Measurements from ENCODE around the gene PUS10.

The PUS10 gene

DNA sequence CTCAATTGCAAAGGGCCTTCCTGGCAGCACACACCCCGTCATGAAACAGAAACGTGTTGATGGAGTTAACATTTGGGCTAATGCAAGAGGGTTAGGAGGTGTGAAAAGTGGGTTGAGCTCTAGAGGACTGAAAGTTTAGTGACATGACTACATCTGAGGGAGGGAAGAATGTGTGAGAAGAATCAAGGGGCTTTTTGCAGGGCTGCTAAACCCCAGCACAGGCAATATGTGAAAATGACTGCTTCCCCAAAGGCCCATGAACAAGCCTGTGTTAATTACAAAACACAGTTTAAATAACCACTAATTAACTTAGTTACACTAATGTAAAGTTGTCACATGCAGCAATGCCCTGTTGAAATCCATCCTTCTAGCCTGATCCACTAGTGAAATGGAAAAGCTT is 63.9 kb downstream of the PUS10 start:
- H4K91ac ChIP-seq (ENCODE audit: low read depth, low read length, poor library complexity): no peak overlapping the region
- no CpG with 5 or more reads among the region's 2 CpGs for WGBS, 2 donors (ENCODE audit: extremely low coverage in 2 of 2, insufficient read length in 2 of 2, insufficient replicate concordance in 1 of 2)
- no peak for DNase-seq (ENCODE audit: low spot score)
- no peak overlapping the region for H2BK15ac ChIP-seq (ENCODE audit: low read length)
- H3K9me3 ChIP-seq (replicated peaks in 1 of 2; ENCODE audit: control insufficient read depth in 2 of 2, insufficient read depth in 1 of 2, low read depth in 1 of 2, low read length in 2 of 2): peaks cover 2% of the 10 kb centered on the region in 2 donors
- no peak overlapping the region for H3K4me2 ChIP-seq (ENCODE audit: insufficient read depth, low read length, poor library complexity, severe bottlenecking)
- H3K23ac ChIP-seq (ENCODE audit: low read depth, low read length, poor library complexity): no peak overlapping the region
- H3K9ac ChIP-seq (ENCODE audit: low read depth, low read length, poor library complexity): no peak overlapping the region
- H3K14ac ChIP-seq (ENCODE audit: low read length): no peak overlapping the region
- no peak overlapping the region for H2BK12ac ChIP-seq (ENCODE audit: low read length)
- peaks cover 0 to 10% of the 10 kb centered on the region in 2 donors for H3K36me3 ChIP-seq (replicated peaks in 1 of 2; ENCODE audit: control insufficient read depth in 2 of 2, insufficient read depth in 2 of 2, low read length in 2 of 2)
- no peaks in the 10 kb centered on the region for H3K4me1 ChIP-seq (ENCODE audit: control insufficient read depth in 2 of 2, insufficient read depth in 1 of 2, low read depth in 1 of 2, low read length in 2 of 2)
- no peak overlapping the region for H3K4me3 ChIP-seq (ENCODE audit: low read length in 2 of 2)
- H2AFZ ChIP-seq (ENCODE audit: low read length): no peak overlapping the region
- no peak overlapping the region for H2AK5ac ChIP-seq (ENCODE audit: low read depth, low read length)
- H3K27me3 ChIP-seq (ENCODE audit: control insufficient read depth in 3 of 3, insufficient read depth in 3 of 3, low read depth in 1 of 3, low read length in 3 of 3): no peaks in the 10 kb centered on the region
- no peak overlapping the region for H4K8ac ChIP-seq (ENCODE audit: low read depth, low read length)
- H3K79me1 ChIP-seq (ENCODE audit: low read depth, low read length): peaks cover 2% of the 10 kb centered on the region
- H3K4ac ChIP-seq (ENCODE audit: low read length): no peak overlapping the region
- H2BK5ac ChIP-seq (ENCODE audit: low read length): no peak overlapping the region
- H3K27ac ChIP-seq (replicated peaks; ENCODE audit: low read length): no peak overlapping the region
- H2BK120ac ChIP-seq (ENCODE audit: low read depth, low read length): no peak overlapping the region
- no peak overlapping the region for H3K18ac ChIP-seq (ENCODE audit: low read length)

DNA sequence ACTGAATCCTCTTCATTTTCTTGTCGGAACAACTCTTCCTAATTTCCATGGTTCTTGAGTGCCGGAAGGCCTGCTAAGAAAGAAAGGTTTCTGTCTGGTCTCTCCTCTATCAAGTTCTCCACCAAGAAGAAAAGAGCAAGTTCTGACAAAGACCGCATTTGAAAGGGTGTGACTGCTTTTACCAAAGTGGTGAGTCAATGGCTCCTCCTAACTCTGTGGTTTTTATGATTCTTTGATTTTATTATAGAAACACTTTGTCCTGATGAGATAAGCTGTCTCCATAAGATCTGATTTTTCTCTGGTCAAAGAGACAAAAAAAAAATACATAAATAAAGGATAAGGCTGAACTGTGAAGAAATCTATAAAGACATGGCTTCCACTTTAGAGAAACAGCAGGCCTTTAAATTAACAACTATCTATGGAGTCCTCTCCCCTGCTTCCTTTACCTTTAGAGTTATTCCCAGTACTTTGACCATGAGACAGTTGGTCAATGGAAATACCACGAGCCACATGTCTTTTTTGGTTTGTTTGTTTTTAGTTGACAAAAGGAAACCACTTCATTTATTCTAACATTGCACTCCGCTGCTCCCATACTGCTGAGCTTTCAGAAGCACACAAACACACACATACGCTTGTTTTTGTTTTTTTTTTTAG is 69.0 kb downstream of the PUS10 start:
- H2BK5ac ChIP-seq (ENCODE audit: low read length): no peak overlapping the region
- H3K4me3 ChIP-seq (ENCODE audit: low read length in 2 of 2): no peak overlapping the region
- no peak overlapping the region for H2AK5ac ChIP-seq (ENCODE audit: low read depth, low read length)
- H3K4ac ChIP-seq (ENCODE audit: low read length): no peak overlapping the region
- no peaks in the 10 kb centered on the region for H3K4me1 ChIP-seq (ENCODE audit: control insufficient read depth in 2 of 2, insufficient read depth in 1 of 2, low read depth in 1 of 2, low read length in 2 of 2)
- H2AFZ ChIP-seq (ENCODE audit: low read length): no peak overlapping the region
- no peak overlapping the region for H4K8ac ChIP-seq (ENCODE audit: low read depth, low read length)
- WGBS, 2 donors (ENCODE audit: extremely low coverage in 2 of 2, insufficient read length in 2 of 2, insufficient replicate concordance in 1 of 2): no CpG with 5 or more reads among the region's 6 CpGs
- DNase-seq (ENCODE audit: low spot score): no peak
- no peak overlapping the region for H2BK120ac ChIP-seq (ENCODE audit: low read depth, low read length)
- H3K36me3 ChIP-seq (replicated peaks in 1 of 2; ENCODE audit: control insufficient read depth in 2 of 2, insufficient read depth in 2 of 2, low read length in 2 of 2): peaks cover 0 to 12% of the 10 kb centered on the region in 2 donors
- no peak overlapping the region for H3K18ac ChIP-seq (ENCODE audit: low read length)
- no peak overlapping the region for H3K27ac ChIP-seq (replicated peaks; ENCODE audit: low read length)
- no peak overlapping the region for H2BK12ac ChIP-seq (ENCODE audit: low read length)
- no peaks in the 10 kb centered on the region for H3K27me3 ChIP-seq (ENCODE audit: control insufficient read depth in 3 of 3, insufficient read depth in 3 of 3, low read depth in 1 of 3, low read length in 3 of 3)
- H3K79me1 ChIP-seq (ENCODE audit: low read depth, low read length): no peaks in the 10 kb centered on the region
- H3K23ac ChIP-seq (ENCODE audit: low read depth, low read length, poor library complexity): no peak overlapping the region
- peaks cover 0 to 2% of the 10 kb centered on the region in 2 donors for H3K9me3 ChIP-seq (replicated peaks in 1 of 2; ENCODE audit: control insufficient read depth in 2 of 2, insufficient read depth in 1 of 2, low read depth in 1 of 2, low read length in 2 of 2)
- H4K91ac ChIP-seq (ENCODE audit: low read depth, low read length, poor library complexity): no peak overlapping the region
- no peak overlapping the region for H2BK15ac ChIP-seq (ENCODE audit: low read length)
- no peak overlapping the region for H3K4me2 ChIP-seq (ENCODE audit: insufficient read depth, low read length, poor library complexity, severe bottlenecking)
- H3K14ac ChIP-seq (ENCODE audit: low read length): no peak overlapping the region
- no peak overlapping the region for H3K9ac ChIP-seq (ENCODE audit: low read depth, low read length, poor library complexity)

DNA sequence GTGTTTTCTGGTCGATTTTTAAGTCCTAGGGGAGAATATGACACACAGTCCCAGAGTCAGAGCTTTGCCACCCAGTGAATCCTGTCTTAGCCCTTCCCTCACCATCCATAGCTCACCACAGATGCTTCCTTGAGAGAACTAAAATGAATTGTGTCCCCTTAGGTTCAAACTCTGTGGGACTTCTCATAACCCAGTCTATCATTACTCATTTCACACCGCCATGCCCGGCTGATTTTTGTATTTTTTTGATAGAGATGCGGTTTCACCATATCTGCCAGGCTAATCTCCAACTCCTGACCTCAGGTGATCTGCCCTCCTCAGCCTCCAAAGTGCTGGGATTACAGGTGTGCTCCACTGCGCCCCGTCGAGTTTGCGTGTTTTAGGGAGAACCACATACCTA is 69.9 kb downstream of the PUS10 start:
- peaks cover 0 to 2% of the 10 kb centered on the region in 2 donors for H3K9me3 ChIP-seq (replicated peaks in 1 of 2; ENCODE audit: control insufficient read depth in 2 of 2, insufficient read depth in 1 of 2, low read depth in 1 of 2, low read length in 2 of 2)
- H3K27me3 ChIP-seq (ENCODE audit: control insufficient read depth in 3 of 3, insufficient read depth in 3 of 3, low read depth in 1 of 3, low read length in 3 of 3): no peaks in the 10 kb centered on the region
- no peak overlapping the region for H3K18ac ChIP-seq (ENCODE audit: low read length)
- no peak overlapping the region for H4K8ac ChIP-seq (ENCODE audit: low read depth, low read length)
- no peak overlapping the region for H3K14ac ChIP-seq (ENCODE audit: low read length)
- no peak overlapping the region for H3K27ac ChIP-seq (replicated peaks; ENCODE audit: low read length)
- no peaks in the 10 kb centered on the region for H3K4me1 ChIP-seq (ENCODE audit: control insufficient read depth in 2 of 2, insufficient read depth in 1 of 2, low read depth in 1 of 2, low read length in 2 of 2)
- H2BK15ac ChIP-seq (ENCODE audit: low read length): no peak overlapping the region
- H3K23ac ChIP-seq (ENCODE audit: low read depth, low read length, poor library complexity): no peak overlapping the region
- no peak overlapping the region for H2AK5ac ChIP-seq (ENCODE audit: low read depth, low read length)
- H2BK12ac ChIP-seq (ENCODE audit: low read length): no peak overlapping the region
- no peak for DNase-seq (ENCODE audit: low spot score)
- WGBS, 2 donors (ENCODE audit: extremely low coverage in 2 of 2, insufficient read length in 2 of 2, insufficient replicate concordance in 1 of 2): no CpG with 5 or more reads among the region's 8 CpGs
- no peak overlapping the region for H2BK120ac ChIP-seq (ENCODE audit: low read depth, low read length)
- H3K4me3 ChIP-seq (ENCODE audit: low read length in 2 of 2): no peak overlapping the region
- H4K91ac ChIP-seq (ENCODE audit: low read depth, low read length, poor library complexity): no peak overlapping the region
- H3K4me2 ChIP-seq (ENCODE audit: insufficient read depth, low read length, poor library complexity, severe bottlenecking): no peak overlapping the region
- no peak overlapping the region for H2BK5ac ChIP-seq (ENCODE audit: low read length)
- no peaks in the 10 kb centered on the region for H3K79me1 ChIP-seq (ENCODE audit: low read depth, low read length)
- no peak overlapping the region for H3K4ac ChIP-seq (ENCODE audit: low read length)
- no peak overlapping the region for H2AFZ ChIP-seq (ENCODE audit: low read length)
- no peak overlapping the region for H3K9ac ChIP-seq (ENCODE audit: low read depth, low read length, poor library complexity)
- peaks cover 0 to 4% of the 10 kb centered on the region in 2 donors for H3K36me3 ChIP-seq (replicated peaks in 1 of 2; ENCODE audit: control insufficient read depth in 2 of 2, insufficient read depth in 2 of 2, low read length in 2 of 2)

DNA sequence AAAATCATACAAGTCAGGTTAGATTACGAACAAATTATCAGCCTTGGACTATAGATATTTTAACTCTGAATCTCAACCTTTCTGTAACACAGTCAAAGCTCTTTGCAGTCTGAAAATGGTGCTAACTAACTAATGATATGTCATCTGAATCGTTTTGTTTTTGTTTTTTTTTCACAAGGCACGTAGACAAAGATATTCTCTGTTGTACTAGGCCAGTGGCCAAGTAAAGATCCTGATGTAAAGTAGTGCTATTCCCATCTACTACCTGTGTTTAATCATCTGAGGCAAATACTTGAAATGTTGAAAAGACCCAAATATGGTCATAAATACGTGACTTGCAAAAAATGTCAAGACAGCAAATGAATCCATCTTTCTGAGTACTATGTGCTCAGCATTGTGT is 71.0 kb downstream of the PUS10 start:
- H2BK5ac ChIP-seq (ENCODE audit: low read length): no peak overlapping the region
- H4K91ac ChIP-seq (ENCODE audit: low read depth, low read length, poor library complexity): no peak overlapping the region

More for the DNA sequence above, 71.0 kb downstream of the PUS10 start:
- peaks cover 0 to 6% of the 10 kb centered on the region in 2 donors for H3K36me3 ChIP-seq (replicated peaks in 1 of 2; ENCODE audit: control insufficient read depth in 2 of 2, insufficient read depth in 2 of 2, low read length in 2 of 2)
- H2BK15ac ChIP-seq (ENCODE audit: low read length): no peak overlapping the region
- H3K23ac ChIP-seq (ENCODE audit: low read depth, low read length, poor library complexity): no peak overlapping the region
- DNase-seq (ENCODE audit: low spot score): no peak
- no peak overlapping the region for H4K8ac ChIP-seq (ENCODE audit: low read depth, low read length)
- H3K27me3 ChIP-seq (ENCODE audit: control insufficient read depth in 3 of 3, insufficient read depth in 3 of 3, low read depth in 1 of 3, low read length in 3 of 3): no peaks in the 10 kb centered on the region
- no peak overlapping the region for H2AK5ac ChIP-seq (ENCODE audit: low read depth, low read length)
- no peak overlapping the region for H3K14ac ChIP-seq (ENCODE audit: low read length)
- H3K18ac ChIP-seq (ENCODE audit: low read length): no peak overlapping the region
- peaks cover 0 to 2% of the 10 kb centered on the region in 2 donors for H3K9me3 ChIP-seq (replicated peaks in 1 of 2; ENCODE audit: control insufficient read depth in 2 of 2, insufficient read depth in 1 of 2, low read depth in 1 of 2, low read length in 2 of 2)
- no peak overlapping the region for H3K4ac ChIP-seq (ENCODE audit: low read length)
- no peaks in the 10 kb centered on the region for H3K79me1 ChIP-seq (ENCODE audit: low read depth, low read length)
- no peak overlapping the region for H3K27ac ChIP-seq (replicated peaks; ENCODE audit: low read length)
- no peak overlapping the region for H3K4me2 ChIP-seq (ENCODE audit: insufficient read depth, low read length, poor library complexity, severe bottlenecking)
- H2BK120ac ChIP-seq (ENCODE audit: low read depth, low read length): no peak overlapping the region
- H3K9ac ChIP-seq (ENCODE audit: low read depth, low read length, poor library complexity): no peak overlapping the region
- H3K4me3 ChIP-seq (ENCODE audit: low read length in 2 of 2): no peak overlapping the region
- H3K4me1 ChIP-seq (ENCODE audit: control insufficient read depth in 2 of 2, insufficient read depth in 1 of 2, low read depth in 1 of 2, low read length in 2 of 2): no peaks in the 10 kb centered on the region
- WGBS, 2 donors (ENCODE audit: extremely low coverage in 2 of 2, insufficient read length in 2 of 2, insufficient replicate concordance in 1 of 2): no CpG with 5 or more reads among the region's 4 CpGs
- H2BK12ac ChIP-seq (ENCODE audit: low read length): no peak overlapping the region
- no peak overlapping the region for H2AFZ ChIP-seq (ENCODE audit: low read length)

Data from neuronal stem cell (in vitro differentiated cells).